GM12892 (cell line): Measurements from ENCODE around the gene TRPV3.

ENCODE experiments used
- POLR2A ChIP-seq: IDR thresholded peaks from 2 replicates; pipeline ENCODE4 v1.6.1; 2011; ENCODE audit warnings: low read depth, low read length, control low read depth
- TAF1 ChIP-seq: IDR thresholded peaks from 2 replicates; pipeline ENCODE4 v1.6.1; 2011; ENCODE audit warnings: low read depth, mild to moderate bottlenecking, control low read depth, low read length, borderline replicate concordance

DNA sequence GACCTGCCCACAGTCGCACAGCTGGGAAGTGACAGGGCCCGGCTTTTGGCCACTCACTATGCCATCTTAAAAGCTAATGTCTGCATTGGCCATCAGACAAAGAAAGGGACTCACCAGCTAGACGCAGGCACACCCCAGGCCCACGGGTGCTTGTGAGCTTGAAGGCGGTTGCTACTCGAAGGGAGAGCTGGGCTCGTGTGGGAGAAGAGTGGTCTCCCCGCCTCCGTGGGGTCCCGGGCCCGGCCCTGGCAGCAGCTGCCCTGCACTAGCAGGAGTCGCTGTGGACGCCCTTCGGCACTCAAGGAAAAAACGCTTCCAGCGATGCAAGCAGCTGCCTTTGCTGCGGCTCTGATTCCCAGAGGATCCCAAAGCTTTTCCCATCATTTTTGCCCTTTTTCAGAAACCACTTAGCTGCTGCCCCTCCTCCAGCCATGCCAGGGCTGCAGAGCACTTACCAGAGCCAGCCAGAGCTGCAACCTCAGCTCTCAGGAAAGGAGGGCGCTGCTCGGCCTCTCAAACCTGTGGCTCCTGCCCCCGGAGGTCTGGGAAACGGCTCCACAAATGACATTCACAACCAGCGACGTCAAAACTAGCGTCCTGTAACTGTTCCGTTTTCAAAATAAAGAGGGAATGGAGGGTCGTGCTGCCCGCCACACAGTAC lies 39.3 kb upstream of the TRPV3 start:
- TF ChIP-seq TAF1 (no peak), POLR2A (no peak)
